Activated T-helper 2 cell treated with anti-CD3 and anti-CD28 coated beads, Interferon-gamma antibody, Interleukin-2, Interleukin-4, amounts not matched to agents 10 μg/mL and 5 μg/mL and 100 μg/mL, durations not matched to agents 14 hours and 24 hours and 36 hours (primary cell): ENCODE results near the gene FFAR1. TPM values are rescaled to one million over a fixed set of nuclear protein-coding genes. Genes with fewer than 3 reads are reported as not detected.

Experiments used
- DNase-seq: peaks from one replicate; pipeline ENCODE4 v3.0.0; 2021; ENCODE audit warnings: low spot score
- H3K27ac Mint-ChIP-seq: one replicate; pipeline ENCODE4 v1.8.0; 2021; ENCODE audit warnings: mixed read lengths
- H3K27me3 Mint-ChIP-seq: one replicate; pipeline ENCODE4 v1.8.0; 2021; ENCODE audit warnings: low read depth, mixed read lengths
- H3K36me3 Mint-ChIP-seq: one replicate; pipeline ENCODE4 v1.8.0; 2021; ENCODE audit warnings: low read depth, mixed read lengths
- H3K4me1 Mint-ChIP-seq: one replicate; pipeline ENCODE4 v1.8.0; 2021; ENCODE audit warnings: low read depth, mixed read lengths
- H3K4me3 Mint-ChIP-seq: one replicate; pipeline ENCODE4 v1.8.0; 2021; ENCODE audit warnings: low read depth, mild to moderate bottlenecking, moderate library complexity, mixed read lengths
- H3K9me3 Mint-ChIP-seq: one replicate; pipeline ENCODE4 v1.8.0; 2021; ENCODE audit warnings: mixed read lengths
- intact Hi-C: fragments of 100-400 bp; cut with micrococcal nuclease; formaldehyde crosslinking; loops from one replicate; pipeline ENCODE4 v1.15.1; 2023
- total RNA-seq: library from RNA; stranded (reverse); gene quantifications from 2 replicates; pipeline ENCODE4 v1.2.3, GENCODE V29; 2022

The FFAR1 gene
- total RNA-seq, 1 donor from 2014 or later: 0.09 TPM

DNA sequence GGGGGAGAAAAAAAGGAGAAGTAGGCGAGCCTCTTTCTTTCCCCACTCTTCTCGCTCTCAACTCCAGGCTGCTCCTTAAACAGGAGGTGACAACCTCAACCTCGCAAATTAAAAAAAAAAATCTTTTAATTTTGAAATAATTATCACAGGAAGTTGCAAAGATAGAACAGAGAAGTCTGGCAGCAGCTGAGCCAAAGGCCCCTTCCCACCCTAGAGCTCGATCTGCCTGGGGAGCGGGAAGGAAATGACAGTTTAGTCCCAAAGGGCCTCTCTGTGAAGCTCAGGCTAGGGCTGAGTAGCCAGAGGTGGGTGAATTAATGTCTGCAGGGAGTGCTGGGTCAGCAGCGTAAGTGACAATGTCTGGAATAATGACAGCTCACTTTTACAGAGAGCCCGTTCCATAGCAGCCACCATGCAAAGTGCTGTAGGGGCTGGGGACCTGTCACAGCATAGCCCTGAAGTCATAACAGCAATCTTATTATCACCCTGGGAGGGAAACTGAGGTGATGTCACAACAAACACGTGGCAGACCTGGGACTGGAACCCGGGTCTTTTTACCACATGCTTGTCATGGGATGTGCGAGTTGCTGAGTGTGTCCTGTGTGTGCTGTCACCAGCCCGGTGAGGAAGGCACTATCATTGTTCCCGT lies 27.5 kb upstream of the FFAR1 start:
- intact Hi-C loops: no loop called here
- peaks cover 3% of the 10 kb centered on the region for H3K27me3 Mint-ChIP-seq
- no peaks in the 10 kb centered on the region for H3K9me3 Mint-ChIP-seq
- H3K4me3 Mint-ChIP-seq: no peak overlapping the region
- H3K36me3 Mint-ChIP-seq: no peaks in the 10 kb centered on the region
- H3K27ac Mint-ChIP-seq: no peak overlapping the region
- peaks cover 8% of the 10 kb centered on the region for H3K4me1 Mint-ChIP-seq
- DNase-seq: no peak

- Mint-ChIP-seq H3K36me3 (no peaks in the 10 kb centered on the region), H3K27me3 (peaks cover 8% of the 10 kb centered on the region), H3K4me3 (no peak overlapping the region), H3K27ac (no peak overlapping the region), H3K9me3 (no peaks in the 10 kb centered on the region), H3K4me1 (peaks cover 8% of the 10 kb centered on the region)
- DNase-seq: no peak
- intact Hi-C loops: no loop called here
Measured at GRCh38 chr19:35321291-35321690, 26.4 kb upstream of the FFAR1 start.

DNA sequence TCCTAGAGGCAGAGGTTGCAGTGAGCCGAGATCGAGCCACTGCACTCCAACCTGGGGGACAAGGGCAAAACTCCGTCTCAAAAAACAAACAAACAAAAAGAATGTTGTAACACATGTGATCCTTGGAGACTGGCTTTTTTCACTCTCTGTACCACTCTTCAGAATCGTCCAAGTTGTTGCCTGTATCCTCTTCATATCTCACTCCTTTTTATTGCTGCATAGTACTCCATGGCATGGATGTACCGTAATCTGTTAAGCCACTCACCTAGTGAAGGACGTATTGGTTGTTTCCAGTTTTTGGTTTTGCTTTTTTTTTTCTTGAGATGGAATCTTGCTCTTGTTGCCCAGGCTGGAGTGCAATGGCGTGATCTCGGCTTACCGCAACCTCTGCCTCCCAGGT lies 25.7 kb upstream of the FFAR1 start:
- intact Hi-C loops: no loop called here

GRCh38 chr19:35327642-35328041 lies 20.1 kb upstream of the FFAR1 start:
- Mint-ChIP-seq H3K9me3 (no peaks in the 10 kb centered on the region), H3K36me3 (no peaks in the 10 kb centered on the region), H3K27me3 (peaks cover 6% of the 10 kb centered on the region), H3K27ac (no peak overlapping the region), H3K4me1 (peaks cover 11% of the 10 kb centered on the region), H3K4me3 (no peak overlapping the region)
- no peak for DNase-seq
- intact Hi-C loops: no loop called here

More for the DNA sequence above, 25.7 kb upstream of the FFAR1 start:
- Mint-ChIP-seq H3K9me3 (no peaks in the 10 kb centered on the region), H3K36me3 (no peaks in the 10 kb centered on the region), H3K4me3 (no peak overlapping the region), H3K4me1 (peaks cover 8% of the 10 kb centered on the region), H3K27ac (no peak overlapping the region), H3K27me3 (peaks cover 8% of the 10 kb centered on the region)
- no peak for DNase-seq

DNA sequence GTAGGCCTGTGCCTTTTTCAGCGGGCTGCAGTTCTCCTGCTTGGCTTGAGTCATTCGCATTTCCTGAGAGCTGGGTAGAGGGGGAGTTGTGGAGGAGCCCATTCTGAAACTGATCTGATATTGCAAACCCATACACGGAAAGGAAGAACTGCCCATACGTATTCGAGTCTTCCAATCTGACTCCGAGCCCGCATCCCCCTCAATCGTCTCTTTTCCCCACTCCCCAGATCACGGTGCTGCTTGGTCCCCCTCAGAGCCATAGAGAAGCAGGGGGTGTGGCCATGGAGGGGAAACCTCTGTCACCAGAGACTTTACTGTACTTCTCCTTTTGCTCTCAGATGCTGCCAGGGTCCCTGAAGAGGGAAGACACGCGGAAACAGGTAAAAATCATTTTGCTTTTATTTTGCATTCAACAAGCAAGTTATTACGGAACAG lies 18.8 kb upstream of the FFAR1 start, which contains the start of gene CD22:
CD22 (plus strand) TSS at position 337 of the 435 bp plus-strand sequence. CDS start 2,854 bp downstream, outside the sequence.
- no peaks in the 10 kb centered on the region for H3K36me3 Mint-ChIP-seq
- H3K4me3 Mint-ChIP-seq: no peak within 1 kb of the TSS
- H3K27me3 Mint-ChIP-seq: peaks cover 6% of the 10 kb centered on the region
- peak within 1 kb of the TSS; percentile 23 for H3K27ac Mint-ChIP-seq
- peaks cover 19% of the 10 kb centered on the region for H3K4me1 Mint-ChIP-seq
- intact Hi-C loops: no loop called here
- no peaks in the 10 kb centered on the region for H3K9me3 Mint-ChIP-seq
- no peak for DNase-seq

DNA sequence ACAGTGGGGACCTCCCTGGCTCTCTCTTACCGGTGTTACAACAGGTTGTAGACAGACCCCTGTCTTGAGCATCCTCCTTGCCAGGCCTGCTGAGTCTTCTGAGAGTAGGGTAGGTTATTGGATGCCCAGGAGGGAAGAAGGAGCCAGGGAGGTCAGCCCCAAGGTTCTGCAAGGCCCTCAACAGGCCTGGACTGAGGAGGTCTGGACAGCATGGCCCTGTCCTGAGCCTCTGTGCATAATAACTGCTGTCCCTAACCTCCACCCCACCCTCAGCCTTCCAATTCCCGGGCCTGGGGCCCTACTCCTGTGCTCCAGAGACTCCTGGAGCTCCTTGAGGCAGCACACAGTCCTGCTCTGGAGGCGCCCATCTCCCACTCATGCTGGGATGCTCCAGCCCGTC lies 18.4 kb upstream of the FFAR1 start:
- H3K27ac Mint-ChIP-seq: no peak overlapping the region
- intact Hi-C loops: no loop called here
- peaks cover 19% of the 10 kb centered on the region for H3K4me1 Mint-ChIP-seq
- H3K4me3 Mint-ChIP-seq: no peak overlapping the region
- no peaks in the 10 kb centered on the region for H3K9me3 Mint-ChIP-seq
- H3K36me3 Mint-ChIP-seq: no peaks in the 10 kb centered on the region
- peaks cover 6% of the 10 kb centered on the region for H3K27me3 Mint-ChIP-seq
- no peak for DNase-seq

DNA sequence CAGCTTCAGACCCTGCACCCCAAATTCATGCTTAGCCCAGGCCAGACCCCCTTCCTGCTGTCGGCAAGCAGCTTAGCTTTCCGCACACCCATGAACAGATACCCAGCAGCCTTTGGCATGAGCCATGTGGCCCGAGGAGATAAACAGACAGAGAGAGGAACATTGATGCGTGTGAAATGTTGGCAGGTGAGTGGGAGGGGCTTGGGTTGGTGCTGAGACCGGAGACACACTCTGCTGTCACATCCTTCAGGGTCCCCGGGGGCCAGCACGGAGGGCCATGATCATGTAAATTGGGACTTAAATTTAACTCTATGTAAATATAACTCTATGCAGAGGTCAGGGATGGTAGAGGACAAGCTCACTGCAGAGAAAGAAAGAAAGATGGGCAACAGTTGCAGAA lies 17.2 kb upstream of the FFAR1 start:
- DNase-seq: no peak
- intact Hi-C loops: no loop called here
- peaks cover 5% of the 10 kb centered on the region for H3K27me3 Mint-ChIP-seq
- H3K9me3 Mint-ChIP-seq: no peaks in the 10 kb centered on the region
- no peak overlapping the region for H3K27ac Mint-ChIP-seq
- H3K36me3 Mint-ChIP-seq: no peaks in the 10 kb centered on the region
- peaks cover 21% of the 10 kb centered on the region for H3K4me1 Mint-ChIP-seq
- H3K4me3 Mint-ChIP-seq: no peak overlapping the region

DNA sequence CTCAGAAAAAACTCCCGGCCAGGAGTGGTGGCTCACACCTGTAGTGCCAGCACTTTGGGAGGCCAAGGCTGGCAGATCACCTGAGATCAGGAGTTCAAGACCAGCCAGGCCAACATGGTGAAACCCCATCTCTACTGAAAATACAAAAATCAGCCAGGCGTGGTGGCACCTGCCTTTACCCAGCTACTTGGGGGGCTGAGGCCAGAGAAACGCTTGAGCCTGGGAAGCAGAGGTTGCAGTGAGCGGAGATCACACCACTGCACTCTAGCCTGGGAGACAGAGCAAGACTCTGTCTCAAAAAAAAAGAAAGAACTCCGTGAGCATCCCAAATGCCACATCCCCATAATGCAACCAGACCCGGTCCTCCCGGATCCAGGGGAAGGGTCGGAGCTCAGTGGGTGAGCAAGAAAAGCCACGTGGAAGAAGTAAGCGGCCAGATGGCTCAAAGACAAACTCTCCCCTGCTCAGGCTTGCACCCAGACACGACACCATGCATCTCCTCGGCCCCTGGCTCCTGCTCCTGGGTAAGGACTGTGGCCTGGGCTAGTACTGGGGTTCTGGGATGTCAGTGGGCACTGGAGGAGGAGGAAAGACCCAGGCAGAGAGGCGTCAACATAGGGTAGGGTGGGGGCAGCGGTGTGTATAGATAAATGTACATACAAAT lies 16.0 kb upstream of the FFAR1 start:
- H3K4me3 Mint-ChIP-seq: no peak overlapping the region
- no peaks in the 10 kb centered on the region for H3K36me3 Mint-ChIP-seq
- no peak for DNase-seq
- H3K27me3 Mint-ChIP-seq: no peaks in the 10 kb centered on the region
- H3K27ac Mint-ChIP-seq: no peak overlapping the region
- intact Hi-C loops: loop anchor here (2.0 kb wide), 1 partner anchor 15 kb away; the partner anchor contains the start of gene FFAR1
- no peaks in the 10 kb centered on the region for H3K9me3 Mint-ChIP-seq
- H3K4me1 Mint-ChIP-seq: peaks cover 21% of the 10 kb centered on the region

- Mint-ChIP-seq H3K27ac (peak overlapping the region; percentile 34), H3K4me1 (peaks cover 20% of the 10 kb centered on the region), H3K36me3 (no peaks in the 10 kb centered on the region), H3K9me3 (no peaks in the 10 kb centered on the region), H3K27me3 (no peaks in the 10 kb centered on the region), H3K4me3 (no peak overlapping the region)
- intact Hi-C loops: loop anchor here (2.0 kb wide), 1 partner anchor 14 kb away; the partner anchor contains the start of gene FFAR1
- no peak for DNase-seq
Measured at GRCh38 chr19:35332817-35333216, 14.9 kb upstream of the FFAR1 start.

DNA sequence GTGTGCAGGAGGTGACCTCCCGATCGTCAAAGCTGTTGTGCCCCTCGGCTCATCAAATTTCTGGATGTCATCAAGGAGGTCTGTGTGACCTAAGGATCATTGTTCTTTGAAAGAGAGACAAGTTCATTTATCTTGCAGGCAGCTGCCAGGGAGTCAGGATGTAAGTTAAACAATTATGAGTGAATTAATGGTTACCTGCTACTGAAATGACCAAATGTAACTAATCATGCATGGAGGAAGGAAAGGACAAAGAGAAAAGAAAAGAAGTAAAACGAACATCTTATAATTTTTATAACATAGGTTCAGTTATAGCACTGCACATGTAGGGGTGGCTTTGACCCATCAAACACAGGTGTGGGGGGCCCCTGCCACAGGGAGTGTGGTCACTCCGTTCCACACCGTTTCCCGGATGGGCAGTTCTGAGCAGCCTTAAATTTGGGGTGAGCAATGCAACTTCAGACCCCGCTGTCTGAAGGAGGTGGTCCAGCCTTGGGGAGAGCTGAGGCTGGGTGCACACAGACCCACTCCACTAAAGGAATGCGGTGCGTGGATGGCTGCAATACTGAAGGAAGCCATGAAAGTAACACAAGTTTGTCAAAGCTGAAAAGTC lies 13.5 kb upstream of the FFAR1 start:
- no peak overlapping the region for H3K27ac Mint-ChIP-seq
- no peaks in the 10 kb centered on the region for H3K27me3 Mint-ChIP-seq
- H3K4me3 Mint-ChIP-seq: no peak overlapping the region
- H3K36me3 Mint-ChIP-seq: no peaks in the 10 kb centered on the region
- DNase-seq: no peak
- intact Hi-C loops: no loop called here
- H3K4me1 Mint-ChIP-seq: peaks cover 13% of the 10 kb centered on the region
- no peaks in the 10 kb centered on the region for H3K9me3 Mint-ChIP-seq

- DNase-seq: no peak
- no peak overlapping the region for H3K4me3 Mint-ChIP-seq
- H3K9me3 Mint-ChIP-seq: no peaks in the 10 kb centered on the region
- H3K27ac Mint-ChIP-seq: no peak overlapping the region
- intact Hi-C loops: no loop called here
- no peaks in the 10 kb centered on the region for H3K27me3 Mint-ChIP-seq
- H3K36me3 Mint-ChIP-seq: no peaks in the 10 kb centered on the region
- H3K4me1 Mint-ChIP-seq: peaks cover 13% of the 10 kb centered on the region
Measured at GRCh38 chr19:35336166-35336955, 11.3 kb upstream of the FFAR1 start.

DNA sequence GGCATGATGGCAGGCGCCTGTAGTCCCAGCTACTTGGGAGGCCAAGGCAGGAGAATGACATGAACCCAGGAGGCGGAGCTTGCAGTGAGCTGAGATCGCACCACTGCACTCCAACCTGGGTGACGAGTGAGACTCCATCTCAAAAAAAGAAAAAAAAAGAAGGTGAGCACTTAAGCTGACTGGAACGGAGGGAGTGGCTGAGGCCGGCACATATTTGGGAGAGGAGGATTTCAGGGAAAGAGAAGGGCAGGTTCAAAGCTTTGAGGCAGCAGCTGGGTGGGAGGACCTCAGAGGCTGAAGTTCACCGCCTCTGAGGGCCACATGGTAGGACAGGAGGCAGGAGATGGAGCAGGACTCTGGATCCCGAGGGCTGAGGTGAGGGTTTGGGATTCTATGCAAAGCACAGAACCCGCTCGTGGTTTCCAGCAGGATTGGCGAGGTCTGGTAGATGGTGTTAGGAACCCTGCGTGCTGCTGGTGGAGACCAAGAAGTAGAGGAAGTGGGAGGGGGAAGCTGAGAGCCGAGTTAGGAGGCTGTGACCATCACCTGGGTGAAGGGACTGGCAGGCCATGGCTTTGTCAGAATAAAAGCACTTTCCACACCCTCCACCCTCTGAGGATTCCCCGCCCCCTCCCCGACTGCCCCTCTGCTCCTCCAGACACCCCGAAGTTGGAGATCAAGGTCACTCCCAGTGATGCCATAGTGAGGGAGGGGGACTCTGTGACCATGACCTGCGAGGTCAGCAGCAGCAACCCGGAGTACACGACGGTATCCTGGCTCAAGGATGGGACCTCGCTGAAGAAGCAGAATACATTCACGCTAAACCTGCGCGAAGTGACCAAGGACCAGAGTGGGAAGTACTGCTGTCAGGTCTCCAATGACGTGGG lies 10.4 kb upstream of the FFAR1 start:
- Mint-ChIP-seq H3K36me3 (no peaks in the 10 kb centered on the region), H3K9me3 (no peaks in the 10 kb centered on the region), H3K4me3 (no peak overlapping the region), H3K27me3 (peaks cover under 1% of the 10 kb centered on the region), H3K27ac (no peak overlapping the region), H3K4me1 (peaks cover 13% of the 10 kb centered on the region)
- DNase-seq: no peak
- intact Hi-C loops: no loop called here
